ENCODE results near the gene APOL3. TPM values are rescaled to one million over a fixed set of nuclear protein-coding genes. Genes with fewer than 3 reads are reported as not detected.
"Not testable (repeated sequence)": the region's sequence is repeated elsewhere in the genome, so short reads cannot be mapped to it uniquely, and the experiment has no call there.

Gene APOL3
- total RNA-seq, 1 experiment from 2014 or later = 0.18 TPM

DNA sequence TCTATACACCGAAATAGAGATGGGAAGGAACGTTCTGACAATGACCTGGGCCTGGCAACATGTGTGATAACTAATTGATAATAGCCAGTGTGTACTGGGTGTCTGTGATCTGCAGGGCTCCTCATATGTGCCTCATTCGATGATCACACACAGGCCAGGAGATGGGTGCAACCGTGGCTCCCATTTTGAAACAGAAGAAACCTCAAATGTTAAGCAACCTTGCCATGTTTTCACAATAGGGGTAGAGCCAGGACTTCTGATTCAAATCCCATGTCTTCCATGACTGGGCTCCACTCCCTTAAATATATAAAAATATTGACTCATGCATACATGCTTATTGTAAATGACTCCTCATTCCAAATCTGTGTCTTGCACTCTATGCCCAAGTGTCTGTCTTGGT lies 11.1 kb downstream of the APOL3 start:
- in situ Hi-C loops (cut with HindIII; ENCODE audit: low pct_unique_long_range_greater_than_20kb, low sequenced_read_pairs) = no loop called here
- DNase-seq (ENCODE audit: low read depth, low spot score) = no peak

DNA sequence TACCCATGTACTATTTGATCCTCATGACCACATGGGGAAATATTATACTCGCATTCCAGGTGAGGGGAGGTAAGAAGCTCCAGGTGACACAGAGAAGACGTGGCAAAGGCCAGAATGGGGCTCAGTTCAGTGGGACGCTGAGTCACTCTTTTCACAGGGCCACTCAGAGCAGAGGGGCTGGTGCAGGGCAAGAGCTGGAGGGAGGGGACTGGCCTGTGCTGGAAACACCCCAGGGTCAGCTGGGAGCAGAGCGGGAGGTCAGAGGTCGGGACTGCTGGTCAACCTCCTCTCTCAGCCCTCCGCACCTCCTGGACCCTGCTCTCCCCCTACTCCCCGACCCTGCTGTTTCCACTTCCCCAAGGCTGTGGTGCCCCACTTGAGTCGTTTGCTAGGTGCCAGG lies 12.1 kb downstream of the APOL3 start:
- DNase-seq (ENCODE audit: low read depth, low spot score) = no peak
- in situ Hi-C loops (cut with HindIII; ENCODE audit: low pct_unique_long_range_greater_than_20kb, low sequenced_read_pairs) = no loop called here

DNA sequence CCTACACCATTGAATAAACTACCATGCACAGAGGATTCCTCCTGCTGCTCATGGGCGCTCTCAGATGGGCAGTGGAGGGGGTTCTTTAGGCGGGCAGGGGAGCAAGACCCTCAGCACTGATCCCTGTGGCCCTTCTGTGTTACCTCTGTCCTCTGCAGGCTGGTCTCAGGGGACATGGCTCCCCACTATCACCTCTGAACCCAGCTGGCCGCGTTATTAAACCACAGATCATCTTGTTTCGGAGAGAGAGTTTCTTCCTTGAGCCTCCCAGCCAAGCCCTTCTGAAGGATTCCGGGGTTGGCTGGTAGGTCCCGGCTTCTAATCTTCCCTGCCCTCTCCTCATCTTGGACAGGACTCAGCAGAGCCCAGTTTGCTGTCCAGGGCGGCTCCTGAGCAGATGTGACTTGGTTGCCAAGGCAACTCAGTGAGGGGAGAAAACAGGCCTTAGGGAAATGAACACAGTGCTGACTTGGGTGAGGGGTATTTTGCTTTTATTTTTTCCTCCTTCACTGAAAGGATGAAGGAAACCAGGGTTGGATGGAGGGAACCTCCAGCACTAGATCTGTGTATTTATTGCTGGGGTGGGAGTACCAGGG lies 13.3 kb downstream of the APOL3 start:
- in situ Hi-C loops (cut with HindIII; ENCODE audit: low pct_unique_long_range_greater_than_20kb, low sequenced_read_pairs) = no loop called here
- DNase-seq (ENCODE audit: low read depth, low spot score) = no peak

- in situ Hi-C loops (cut with HindIII; ENCODE audit: low pct_unique_long_range_greater_than_20kb, low sequenced_read_pairs) = no loop called here
- DNase-seq (ENCODE audit: low read depth, low spot score) = no peak
Measured at GRCh38 chr22:36145881-36146280, 14.7 kb downstream of the APOL3 start.

- in situ Hi-C loops (cut with HindIII; ENCODE audit: low pct_unique_long_range_greater_than_20kb, low sequenced_read_pairs) = no loop called here
Measured at GRCh38 chr22:36144886-36145541, 15.5 kb downstream of the APOL3 start.

GRCh38 chr22:36143956-36144355 lies 16.6 kb downstream of the APOL3 start:
- in situ Hi-C loops (cut with HindIII; ENCODE audit: low pct_unique_long_range_greater_than_20kb, low sequenced_read_pairs) = no loop called here
- no peak for DNase-seq (ENCODE audit: low read depth, low spot score)

More at GRCh38 chr22:36144886-36145541, 15.5 kb downstream of the APOL3 start:
- DNase-seq (ENCODE audit: low read depth, low spot score) = peak; percentile 83

- in situ Hi-C loops (cut with HindIII; ENCODE audit: low pct_unique_long_range_greater_than_20kb, low sequenced_read_pairs) = no loop called here
- no peak for DNase-seq (ENCODE audit: low read depth, low spot score)
Measured at GRCh38 chr22:36143066-36143815, 17.3 kb downstream of the APOL3 start.

- DNase-seq (ENCODE audit: low read depth, low spot score) = no peak
- in situ Hi-C loops (cut with HindIII; ENCODE audit: low pct_unique_long_range_greater_than_20kb, low sequenced_read_pairs) = no loop called here
Measured at GRCh38 chr22:36141481-36141880, 19.1 kb downstream of the APOL3 start.

GRCh38 chr22:36138709-36139108 lies 21.8 kb downstream of the APOL3 start:
- DNase-seq (ENCODE audit: low read depth, low spot score); in situ Hi-C loops (cut with HindIII; ENCODE audit: low pct_unique_long_range_greater_than_20kb, low sequenced_read_pairs): not testable (repeated sequence)

- DNase-seq (ENCODE audit: low read depth, low spot score) = no peak
- in situ Hi-C loops (cut with HindIII; ENCODE audit: low pct_unique_long_range_greater_than_20kb, low sequenced_read_pairs) = no loop called here
Measured at GRCh38 chr22:36136988-36137387, 23.6 kb downstream of the APOL3 start.

DNA sequence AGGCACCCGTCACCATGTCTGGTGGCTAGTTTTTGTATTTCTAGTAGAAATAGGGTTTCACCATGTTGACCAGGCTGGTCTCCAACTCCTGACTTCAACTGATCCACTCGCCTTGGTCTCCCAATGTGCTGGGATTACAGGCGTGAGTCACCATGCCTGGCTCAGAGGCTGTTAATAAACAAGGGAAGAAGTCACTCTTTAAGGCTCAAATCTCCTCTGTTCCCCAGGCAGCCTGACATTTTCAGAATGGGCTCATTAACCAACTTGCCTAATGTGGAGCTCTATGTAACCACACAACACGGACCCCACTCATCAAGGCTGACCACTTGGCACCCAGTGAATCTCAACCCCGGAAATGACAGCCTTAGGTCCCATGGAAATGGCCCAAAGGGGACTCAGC lies 24.1 kb downstream of the APOL3 start:
- DNase-seq (ENCODE audit: low read depth, low spot score) = no peak

GRCh38 chr22:36135306-36135980 lies 25.1 kb downstream of the APOL3 start:
- DNase-seq (ENCODE audit: low read depth, low spot score) = no peak
- in situ Hi-C loops (cut with HindIII; ENCODE audit: low pct_unique_long_range_greater_than_20kb, low sequenced_read_pairs) = no loop called here

More for the DNA sequence above, 24.1 kb downstream of the APOL3 start:
- in situ Hi-C loops (cut with HindIII; ENCODE audit: low pct_unique_long_range_greater_than_20kb, low sequenced_read_pairs) = no loop called here

GRCh38 chr22:36134182-36134581 lies 26.4 kb downstream of the APOL3 start:
- no peak for DNase-seq (ENCODE audit: low read depth, low spot score)
- in situ Hi-C loops (cut with HindIII; ENCODE audit: low pct_unique_long_range_greater_than_20kb, low sequenced_read_pairs) = no loop called here

DNA sequence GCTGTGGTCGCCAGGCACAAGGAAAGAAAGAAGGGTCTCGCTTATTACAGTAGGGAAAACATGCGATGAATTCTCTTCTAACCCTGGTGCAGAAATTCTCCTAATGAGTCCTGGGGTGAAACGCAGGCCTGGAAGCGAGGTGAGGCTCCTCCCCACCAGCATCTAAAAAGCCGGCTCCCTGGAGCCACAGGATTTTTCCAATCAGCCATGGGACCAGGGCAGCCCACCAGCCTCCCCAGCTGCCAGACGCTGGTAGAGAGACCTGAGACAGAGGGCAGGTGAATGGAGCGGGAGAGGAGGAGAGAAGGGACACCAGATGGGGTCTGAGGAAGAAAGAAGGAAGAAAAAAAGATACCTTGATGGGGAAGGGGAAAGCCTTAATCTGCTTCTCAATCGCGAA lies 28.6 kb downstream of the APOL3 start:
- DNase-seq (ENCODE audit: low read depth, low spot score) = no peak
- in situ Hi-C loops (cut with HindIII; ENCODE audit: low pct_unique_long_range_greater_than_20kb, low sequenced_read_pairs) = no loop called here

- in situ Hi-C loops (cut with HindIII; ENCODE audit: low pct_unique_long_range_greater_than_20kb, low sequenced_read_pairs) = no loop called here
- DNase-seq (ENCODE audit: low read depth, low spot score) = no peak
Measured at GRCh38 chr22:36129486-36130388, 30.8 kb downstream of the APOL3 start.

GRCh38 chr22:36129071-36129470 lies 31.5 kb downstream of the APOL3 start:
- DNase-seq (ENCODE audit: low read depth, low spot score) = no peak
- in situ Hi-C loops (cut with HindIII; ENCODE audit: low pct_unique_long_range_greater_than_20kb, low sequenced_read_pairs) = no loop called here

- in situ Hi-C loops (cut with HindIII; ENCODE audit: low pct_unique_long_range_greater_than_20kb, low sequenced_read_pairs) = no loop called here
- no peak for DNase-seq (ENCODE audit: low read depth, low spot score)
Measured at GRCh38 chr22:36125994-36126531, 34.5 kb downstream of the APOL3 start.
